HCEC 1CT (cell line): ENCODE data around the gene C2orf80.
"Not testable (repeated sequence)": the region's sequence is repeated elsewhere in the genome, so short reads cannot be mapped to it uniquely, and the experiment has no call there.

ENCODE experiments used
- DNase-seq: peaks from one replicate; pipeline ENCODE4 v3.0.0-alpha.2; 2017

Gene C2orf80

DNA sequence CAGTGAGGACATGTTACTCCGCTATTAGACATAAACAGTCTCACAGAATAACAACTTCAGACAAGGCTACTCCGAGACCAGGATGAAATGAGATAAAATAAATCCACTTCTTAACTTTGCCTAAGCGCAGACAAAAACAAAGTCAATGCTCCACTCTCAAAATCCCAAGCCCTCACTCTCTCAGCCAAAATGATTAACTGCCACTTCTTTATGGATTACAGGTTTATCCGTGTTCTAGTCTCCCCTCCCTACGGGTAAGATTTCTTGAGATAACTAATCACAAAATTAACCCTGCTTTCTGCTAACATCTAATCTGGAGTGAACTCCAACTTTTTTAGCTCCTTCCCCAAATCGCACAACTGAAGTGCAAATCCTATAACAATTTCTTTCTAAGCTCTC, 59.1 kb downstream of the C2orf80 start:
- DNase-seq: no peak

DNA sequence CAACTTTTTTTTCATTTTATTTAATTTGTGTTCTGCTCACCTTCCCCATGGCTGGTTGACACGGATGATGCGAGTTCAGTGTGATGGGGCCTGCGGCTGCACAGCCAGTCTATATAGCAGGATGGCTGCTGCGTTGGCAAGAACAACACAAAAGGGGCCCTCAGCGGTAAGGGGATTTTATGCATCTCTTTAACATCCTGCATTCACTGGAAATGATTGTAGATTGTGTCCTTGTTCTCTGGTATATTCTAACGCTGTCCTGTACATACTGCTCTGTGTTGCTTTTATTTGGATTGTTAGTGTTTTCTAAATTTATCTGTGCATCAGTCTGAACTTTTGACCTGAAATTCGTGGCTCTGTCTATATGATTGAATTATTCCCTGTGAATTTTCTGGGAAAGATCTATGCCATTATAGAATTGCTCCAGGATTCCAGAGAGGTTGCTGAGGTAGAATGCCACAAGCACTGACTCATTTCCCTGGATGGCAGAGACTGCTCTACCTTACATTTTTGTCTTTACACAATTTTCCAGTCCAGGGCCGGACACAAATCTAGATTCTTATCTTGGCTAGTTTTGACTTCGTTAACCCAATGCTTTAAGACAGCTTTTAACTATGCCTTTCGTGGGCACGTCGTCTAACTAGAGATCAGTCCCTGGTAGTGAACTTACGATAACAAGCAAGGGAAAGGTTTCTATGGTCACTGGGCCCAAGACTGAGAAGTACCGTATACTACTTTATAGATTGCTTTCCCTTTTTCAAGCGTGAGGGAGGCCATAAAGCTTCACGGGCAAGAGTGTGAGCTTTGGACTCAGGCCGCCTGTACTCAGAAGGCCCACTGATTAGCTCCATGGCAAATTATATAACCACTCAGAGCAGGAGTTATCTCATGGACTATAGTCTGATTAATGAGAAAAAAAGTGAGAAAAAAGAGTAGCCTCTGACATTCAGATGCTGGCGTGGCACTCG, 59.8 kb downstream of the C2orf80 start, which contains the start of gene CRYGC:
Gene CRYGC, minus strand, starts transcription at position 85 of the 968 bp plus-strand sequence. Its CDS starts 36 bp downstream, at position 49.
- DNase-seq: no peak

DNA sequence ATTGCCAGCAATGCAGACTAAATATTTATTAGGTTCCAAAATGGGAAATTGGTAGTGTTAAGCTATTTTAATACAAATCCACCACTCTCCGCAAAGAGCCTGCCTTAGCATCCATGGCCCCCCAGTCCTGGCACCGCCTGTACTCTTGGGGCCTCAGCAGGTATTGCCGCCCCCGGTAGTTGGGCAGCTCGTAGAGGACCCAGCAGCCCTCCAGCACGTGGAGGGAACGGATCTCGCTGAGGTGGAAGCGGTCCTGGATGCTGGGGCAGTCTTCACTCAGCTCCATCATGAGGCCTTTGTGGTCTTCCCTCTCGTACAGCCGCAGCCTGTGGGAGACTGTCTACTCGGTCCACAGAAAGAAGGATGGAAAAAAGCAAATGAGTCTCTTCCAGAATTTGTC, 61.7 kb downstream of the C2orf80 start:
- no peak for DNase-seq

DNA sequence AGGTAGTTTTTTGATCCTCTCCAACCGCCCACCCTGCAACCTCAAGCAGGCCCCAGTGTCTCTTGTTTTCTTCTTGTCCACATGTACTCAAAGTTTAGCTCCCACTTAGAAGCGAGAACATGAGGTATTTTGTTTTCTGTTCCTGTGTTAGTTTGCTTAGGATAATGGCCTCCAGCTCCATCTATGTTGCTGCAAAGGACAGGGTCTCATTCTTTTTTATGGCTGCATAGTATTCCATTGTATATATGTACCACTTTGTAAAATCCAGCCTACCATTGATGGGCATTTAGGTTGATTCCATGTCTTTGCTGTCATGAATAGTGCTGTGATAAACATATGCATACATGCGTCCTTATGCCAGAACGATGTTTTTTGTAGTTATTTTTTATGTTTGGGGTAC, 62.7 kb downstream of the C2orf80 start:
- no peak for DNase-seq

DNA sequence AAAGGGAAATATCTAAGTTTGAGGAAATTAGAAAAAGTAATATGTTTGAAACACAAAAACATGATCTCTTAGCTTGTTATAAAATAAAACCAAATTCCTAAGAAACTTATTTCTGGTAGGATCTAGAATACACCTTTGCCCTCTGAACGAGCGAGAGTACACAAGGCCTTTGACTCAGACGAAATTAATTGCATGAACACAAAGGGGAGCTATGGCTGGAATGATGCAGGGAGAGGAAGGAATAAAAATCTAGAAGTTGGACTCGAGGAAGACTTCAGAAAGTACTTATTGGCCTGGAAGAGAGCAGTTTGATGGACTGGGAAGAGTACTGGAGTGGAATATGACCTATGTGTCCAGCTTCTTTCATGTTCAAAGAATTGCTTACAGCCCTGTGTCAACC, 64.6 kb downstream of the C2orf80 start:
- no peak for DNase-seq

DNA sequence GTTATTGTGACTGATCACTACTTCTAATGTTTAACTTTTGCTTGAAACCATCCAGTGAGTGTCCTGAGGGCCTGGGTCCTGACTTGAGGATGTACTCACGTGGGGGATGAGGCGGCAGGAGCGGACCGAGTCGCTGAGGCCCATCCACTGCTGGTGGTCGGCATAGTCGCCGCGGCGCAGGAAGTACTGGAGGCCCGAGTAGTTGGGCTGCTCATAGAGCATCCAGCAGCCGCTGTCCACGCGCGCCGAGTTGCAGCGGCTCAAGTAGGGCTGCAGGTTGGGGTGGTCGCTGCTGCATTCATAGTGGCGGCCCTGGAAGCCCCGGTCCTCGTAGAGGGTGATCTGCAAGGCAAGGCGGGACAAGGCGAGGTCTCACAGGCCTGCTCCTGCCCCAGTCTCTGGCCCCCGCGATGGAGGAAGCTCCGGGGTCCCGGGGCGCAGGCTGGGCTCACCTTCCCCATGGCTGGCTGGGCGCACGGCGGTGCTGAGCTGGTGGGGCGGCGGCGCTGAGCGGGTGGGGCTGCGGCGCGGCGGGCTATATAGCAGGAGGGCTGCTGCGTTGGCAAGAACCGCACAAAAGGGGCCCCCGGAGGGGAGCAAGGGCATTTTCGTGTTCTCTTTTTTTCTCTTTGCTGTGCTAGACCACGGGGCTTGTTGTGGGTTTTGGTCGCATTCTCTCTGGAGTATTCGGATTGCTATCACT, 65.7 kb downstream of the C2orf80 start, which contains the start of gene CRYGD:
Gene CRYGD, minus strand, starts transcription at position 512 of the 703 bp plus-strand sequence. Its CDS starts 51 bp downstream, at position 461.
- DNase-seq: not testable (repeated sequence)

DNA sequence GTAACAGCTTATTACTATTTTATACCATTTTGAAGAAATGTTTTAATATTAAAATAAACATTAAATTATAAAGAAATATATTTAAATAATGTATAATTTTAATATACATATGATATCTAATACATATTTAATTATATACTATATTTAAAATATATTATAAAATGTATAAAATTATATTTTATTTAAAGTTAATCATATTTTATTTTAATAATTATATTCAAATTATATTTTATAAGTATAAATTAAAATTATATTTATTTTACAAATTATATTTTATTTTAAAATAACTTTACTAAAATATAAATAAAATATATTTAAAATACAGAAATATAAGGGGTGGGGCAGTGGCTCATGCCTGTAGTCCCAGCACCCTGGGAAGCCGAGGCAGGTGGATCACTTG, 67.6 kb downstream of the C2orf80 start:
- DNase-seq: no peak

DNA sequence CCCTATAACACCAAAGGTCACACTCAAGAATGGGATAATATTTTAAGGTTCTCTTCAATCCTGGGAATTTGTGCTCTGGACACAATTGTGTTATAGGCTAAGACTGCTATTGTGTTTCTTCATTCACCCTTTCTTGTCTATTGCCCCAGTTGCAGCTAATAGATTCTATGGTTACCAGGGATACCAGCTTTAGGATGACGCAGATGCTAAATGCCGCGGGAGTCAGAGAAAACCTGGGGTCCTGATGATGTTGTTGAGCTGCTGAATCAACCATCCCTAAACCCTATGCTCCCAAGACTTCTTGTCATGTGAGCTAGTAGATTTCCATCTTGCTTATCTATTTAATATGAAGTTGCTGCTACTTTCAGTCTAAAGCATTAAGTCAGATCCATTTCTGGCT, 70.9 kb downstream of the C2orf80 start:
- DNase-seq: no peak

DNA sequence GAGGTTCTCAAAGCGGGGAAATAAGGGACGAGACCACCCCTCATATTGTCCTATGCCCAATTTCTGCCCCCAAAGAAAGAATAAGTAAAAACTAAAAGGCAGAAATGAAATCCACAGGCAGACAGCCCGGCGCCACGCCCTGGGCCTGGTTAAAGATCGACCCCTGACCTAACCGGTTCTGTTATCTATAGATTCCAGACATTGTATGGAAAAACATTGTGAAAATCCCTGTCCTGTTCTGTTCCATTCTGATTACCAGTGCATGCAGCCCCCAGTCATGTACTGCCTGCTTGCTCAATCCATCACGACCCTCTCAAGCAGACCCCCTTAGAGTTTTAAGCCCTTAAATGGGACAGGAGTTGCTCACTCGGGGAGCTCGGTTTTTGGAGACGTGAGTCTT, 72.4 kb downstream of the C2orf80 start:
- not testable (repeated sequence) for DNase-seq
